Endothelial cell of umbilical vein (primary cell): ENCODE data around the gene ATXN3L. TPM values are rescaled to one million over a fixed set of nuclear protein-coding genes. Genes with fewer than 3 reads are reported as not detected.

ENCODE experiments used
- BruUV-seq: library from RNA; stranded (reverse); fragments of 400-500 nt; replicated peaks from 2 replicates; lab custom pipeline; 2021; lab: Mats Ljungman, UMichigan
- CTCF ChIA-PET: fragments of 300-600, 350-600 bp; sonication (Branson Sonifier 250); formaldehyde crosslinking; loops from one replicate; lab custom pipeline; 2021; ENCODE audit warnings: antibody characterized with exemption, inconsistent platforms; lab: Charles Lee
- POLR2A ChIA-PET: fragments of 300-600, 350-600 bp; sonication (Branson Sonifier 250); formaldehyde crosslinking; loops from one replicate; lab custom pipeline; 2021; ENCODE audit warnings: antibody characterized with exemption, inconsistent platforms; lab: Charles Lee
- DNase-seq: peaks from one replicate; pipeline ENCODE4 v3.0.0-alpha.2; 2011; ENCODE audit warnings: low read depth, low spot score
- FAIRE-seq: peaks from 2 replicates; lab custom pipeline; 2011; peaks lifted over from hg19 to GRCh38; lab: Jason Lieb, UNC
- H2AFZ ChIP-seq: 2 replicates; pipeline ENCODE4 v1.6.0; 2012; ENCODE audit warnings: low read depth, low read length, control low read depth, inconsistent platforms
- H3K27ac ChIP-seq: 2 replicates; pipeline ENCODE4 v1.5.1; 2011; ENCODE audit warnings: low read depth, mild to moderate bottlenecking, control low read depth, low read length, moderate library complexity; ENCODE audit not compliant: insufficient read depth
- H3K27me3 ChIP-seq, 2 experiments: 2 replicates each; pipeline versions ENCODE4 v1.6.0 to v1.6.1; 2011; ENCODE audit warnings: low read length in 2 of 2, mixed read lengths in 1 of 2; ENCODE audit not compliant: control insufficient read depth in 2 of 2, insufficient read depth in 2 of 2
- H3K36me3 ChIP-seq, 2 experiments: 2 replicates in 1 of 2; 3 replicates in 1 of 2; pipeline ENCODE4 v1.5.1; 2011; ENCODE audit warnings: low read length in 2 of 2, mild to moderate bottlenecking in 1 of 2, moderate library complexity in 1 of 2; ENCODE audit not compliant: control insufficient read depth in 2 of 2, insufficient read depth in 2 of 2; ENCODE audit errors: extremely low read depth in 1 of 2
- H3K4me1 ChIP-seq: 3 replicates; pipeline ENCODE4 v1.5.1; 2011; ENCODE audit warnings: mild to moderate bottlenecking, low read length; ENCODE audit not compliant: control insufficient read depth, insufficient read depth; ENCODE audit errors: extremely low read depth
- H3K4me2 ChIP-seq: 2 replicates; pipeline ENCODE4 v1.6.1; 2011; ENCODE audit warnings: low read length, control low read depth, mixed read lengths; ENCODE audit not compliant: insufficient read depth
- H3K4me3 ChIP-seq, 3 experiments: fragments of 200-600 bp in 1 of 3; sonication (generic), shearing (Covaris generic) in 1 of 3; replicated peaks in 1 of 3; 2 replicates each; pipeline ENCODE4 v1.5.1; 2011 to 2016; ENCODE audit warnings: control low read depth in 3 of 3, low read length in 3 of 3, mild to moderate bottlenecking in 2 of 3, inconsistent platforms in 1 of 3, low read depth in 1 of 3, moderate library complexity in 1 of 3; ENCODE audit not compliant: insufficient read depth in 1 of 3
- H3K79me2 ChIP-seq: 2 replicates; pipeline ENCODE4 v1.6.0; 2012; ENCODE audit warnings: low read length, inconsistent platforms; ENCODE audit not compliant: control insufficient read depth, insufficient read depth
- H3K9ac ChIP-seq: replicated peaks from 2 replicates; pipeline ENCODE3; 2011; ENCODE audit warnings: low read length, control low read depth; ENCODE audit not compliant: insufficient read depth; ENCODE audit errors: extremely low read depth
- H3K9me1 ChIP-seq: replicated peaks from 3 replicates; pipeline ENCODE4 v1.6.0; 2011; ENCODE audit warnings: mild to moderate bottlenecking, low read length; ENCODE audit not compliant: control insufficient read depth, insufficient read depth; ENCODE audit errors: extremely low read depth
- H3K9me3 ChIP-seq: replicated peaks from 2 replicates; pipeline ENCODE4 v1.5.1; 2012; ENCODE audit warnings: low read length, inconsistent platforms; ENCODE audit not compliant: control insufficient read depth, insufficient read depth
- H4K20me1 ChIP-seq: replicated peaks from 2 replicates; pipeline ENCODE3; 2011; ENCODE audit warnings: mild to moderate bottlenecking, low read length; ENCODE audit not compliant: control insufficient read depth, insufficient read depth; ENCODE audit errors: extremely low read depth
- EZH2 ChIP-seq: IDR thresholded peaks from 2 replicates; pipeline ENCODE4 v1.6.1; 2012; ENCODE audit warnings: borderline replicate concordance, low read depth, mild to moderate bottlenecking, moderate library complexity, low read length, inconsistent platforms; ENCODE audit not compliant: severe bottlenecking
- FOS ChIP-seq: IDR thresholded peaks from 2 replicates; pipeline ENCODE4 v1.6.1; 2011; ENCODE audit warnings: mild to moderate bottlenecking, low read length, moderate library complexity, borderline replicate concordance; ENCODE audit not compliant: insufficient read depth
- GATA2 ChIP-seq: IDR thresholded peaks from 2 replicates; pipeline ENCODE4 v1.7.0; 2011; ENCODE audit warnings: low read depth, mild to moderate bottlenecking, moderate library complexity, mixed read lengths, low read length; ENCODE audit not compliant: insufficient read length, insufficient read depth
- JUN ChIP-seq: IDR thresholded peaks from 2 replicates; pipeline ENCODE4 v1.6.1; 2011; ENCODE audit warnings: borderline replicate concordance, low read depth; ENCODE audit not compliant: insufficient read length, insufficient read depth
- MYC ChIP-seq: IDR thresholded peaks from one replicate; pipeline ENCODE4 v1.6.1; 2011; ENCODE audit warnings: mild to moderate bottlenecking, low read depth, low read length
- POLR2A ChIP-seq: IDR thresholded peaks from 2 replicates; pipeline ENCODE4 v1.6.1; 2012; ENCODE audit warnings: low read depth, mild to moderate bottlenecking, control low read depth, low read length
- POLR2AphosphoS5 ChIP-seq: IDR thresholded peaks from 2 replicates; pipeline ENCODE4 v1.6.1; 2012; ENCODE audit warnings: low read depth, mild to moderate bottlenecking, control low read depth, low read length, moderate library complexity; ENCODE audit not compliant: insufficient read depth
- dilution Hi-C: fragments of 300-500 bp; cut with MboI; formaldehyde crosslinking; loops from one replicate; pipeline ENCODE4 v1.15.0; 2019; ENCODE audit warnings: low sequenced_read_pairs; ENCODE audit not compliant: extremely low pct_ligation_motif_present
- intact Hi-C: fragments of 100-400 bp; cut with micrococcal nuclease; formaldehyde crosslinking; loops from one replicate; pipeline ENCODE4 v1.10.0; 2022
- polyA plus RNA-seq, 4 experiments: library from polyadenylated mRNA; depleted of rRNA in 3 of 4; stranded (reverse) in 3 of 4; unstranded in 1 of 4; fragments of >200 nt; gene quantifications; 2 replicates each; pipeline versions ENCODE4 v1.2.1 to v1.2.3, GENCODE V29; 2011 to 2012; ENCODE audit warnings: missing spikeins in 1 of 4
- total RNA-seq: library from RNA; stranded (reverse); gene quantifications from 2 replicates; pipeline ENCODE4 v1.2.3, GENCODE V29; 2021
- TF ChIP-seq, protein P1 (sequence below): IDR thresholded peaks from 2 replicates; pipeline ENCODE4 v1.6.1; 2011; ENCODE audit not compliant: insufficient read depth, insufficient read length
- TF ChIP-seq, protein P2 (sequence below), 2 donors: IDR thresholded peaks; 1 replicate in 1 of 2; 2 replicates in 1 of 2; pipeline ENCODE4 v1.5.1; 2011; ENCODE audit warnings: low read length in 2 of 2, mild to moderate bottlenecking in 2 of 2, moderate library complexity in 2 of 2, control low read depth in 1 of 2, inconsistent platforms in 1 of 2, low read depth in 1 of 2; ENCODE audit not compliant: insufficient read depth in 1 of 2; ENCODE audit errors: extremely low read depth in 1 of 2

ATXN3L gene
- total and polyA plus RNA-seq, 2 donors (not counting 3 experiments of a cell fraction or from before 2014, with no cell fraction given), result not detected

DNA sequence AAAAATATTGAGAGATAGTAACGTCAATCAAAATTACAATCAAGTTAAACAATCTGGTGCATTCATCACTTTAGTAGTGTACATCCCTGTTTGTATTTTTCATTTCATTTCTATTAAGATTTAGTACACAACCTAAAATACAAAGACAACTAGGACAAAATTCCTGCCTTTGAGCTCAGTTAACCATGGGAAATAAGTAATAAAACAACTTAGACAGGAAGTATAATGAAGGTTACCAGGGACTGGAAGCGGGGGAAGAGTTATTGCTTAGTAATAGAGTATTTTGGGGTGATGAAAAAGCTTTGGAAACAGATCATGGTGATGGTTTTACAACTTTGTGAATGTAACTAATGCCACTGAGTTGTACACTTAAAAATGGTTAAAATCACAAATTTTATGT lies 25.6 kb upstream of the ATXN3L start:
- no peak overlapping the region for H3K4me3 ChIP-seq
- H2AFZ ChIP-seq, result no peak overlapping the region
- H3K9me3 ChIP-seq, result no peaks in the 10 kb centered on the region
- ChIA-PET POLR2A (no interaction called here), CTCF (no interaction called here)
- H4K20me1 ChIP-seq, result no peaks in the 10 kb centered on the region
- peak; percentile 1 for DNase-seq
- intact Hi-C loops (no loop called here), dilution Hi-C loops (no loop called here)
- TF ChIP-seq, protein P1, sequence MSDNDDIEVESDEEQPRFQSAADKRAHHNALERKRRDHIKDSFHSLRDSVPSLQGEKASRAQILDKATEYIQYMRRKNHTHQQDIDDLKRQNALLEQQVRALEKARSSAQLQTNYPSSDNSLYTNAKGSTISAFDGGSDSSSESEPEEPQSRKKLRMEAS, result no peak
- TF ChIP-seq POLR2A (no peak), JUN (no peak), GATA2 (no peak), MYC (no peak), FOS (no peak), EZH2 (no peak), POLR2AphosphoS5 (no peak)
- TF ChIP-seq, protein P2, sequence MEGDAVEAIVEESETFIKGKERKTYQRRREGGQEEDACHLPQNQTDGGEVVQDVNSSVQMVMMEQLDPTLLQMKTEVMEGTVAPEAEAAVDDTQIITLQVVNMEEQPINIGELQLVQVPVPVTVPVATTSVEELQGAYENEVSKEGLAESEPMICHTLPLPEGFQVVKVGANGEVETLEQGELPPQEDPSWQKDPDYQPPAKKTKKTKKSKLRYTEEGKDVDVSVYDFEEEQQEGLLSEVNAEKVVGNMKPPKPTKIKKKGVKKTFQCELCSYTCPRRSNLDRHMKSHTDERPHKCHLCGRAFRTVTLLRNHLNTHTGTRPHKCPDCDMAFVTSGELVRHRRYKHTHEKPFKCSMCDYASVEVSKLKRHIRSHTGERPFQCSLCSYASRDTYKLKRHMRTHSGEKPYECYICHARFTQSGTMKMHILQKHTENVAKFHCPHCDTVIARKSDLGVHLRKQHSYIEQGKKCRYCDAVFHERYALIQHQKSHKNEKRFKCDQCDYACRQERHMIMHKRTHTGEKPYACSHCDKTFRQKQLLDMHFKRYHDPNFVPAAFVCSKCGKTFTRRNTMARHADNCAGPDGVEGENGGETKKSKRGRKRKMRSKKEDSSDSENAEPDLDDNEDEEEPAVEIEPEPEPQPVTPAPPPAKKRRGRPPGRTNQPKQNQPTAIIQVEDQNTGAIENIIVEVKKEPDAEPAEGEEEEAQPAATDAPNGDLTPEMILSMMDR (IDR thresholded peaks at IDR 0.05; ENCODE audit: extremely low read depth in 1 of 2, insufficient read depth in 1 of 2, low read depth in 1 of 2, low read length in 2 of 2), result no peak
- H3K9me1 ChIP-seq, result no peaks in the 10 kb centered on the region
- H3K36me3 ChIP-seq, result no peaks in the 10 kb centered on the region
- H3K9ac ChIP-seq, result no peak overlapping the region
- BruUV-seq, result no TSS peak
- H3K27me3 ChIP-seq, result no peaks in the 10 kb centered on the region
- H3K27ac ChIP-seq, result no peak overlapping the region
- FAIRE-seq, result no peak
- peaks cover 18% of the 10 kb centered on the region for H3K4me1 ChIP-seq
- no peaks in the 10 kb centered on the region for H3K79me2 ChIP-seq
- no peak overlapping the region for H3K4me2 ChIP-seq
